Stimulated activated CD8-positive, alpha-beta memory T cell treated with anti-CD3 and anti-CD28 coated beads, Interleukin-2, amount 100 ng/mL, for 48 hours (primary cell): ENCODE measurements around the gene DDX5.
"Not testable (repeated sequence)": the region's sequence is repeated elsewhere in the genome, so short reads cannot be mapped to it uniquely, and the experiment has no call there.

Experiments used
- DNase-seq, 2 donors: peaks; one replicate each; pipeline ENCODE4 v3.0.0-alpha.2; 2020; ENCODE audit warnings: low read depth in 2 of 2

The DDX5 gene

GRCh38 chr17:64492481-64493109, 13.5 kb downstream of the DDX5 start:
- DNase-seq, result no peak

GRCh38 chr17:64491994-64492393, 14.1 kb downstream of the DDX5 start:
- no peak for DNase-seq

GRCh38 chr17:64491034-64491860, 14.8 kb downstream of the DDX5 start:
- peak in 1 of 2 donors; percentile 32 for DNase-seq

- DNase-seq, result no peak
These were observed 17.8 kb downstream of the DDX5 start for GRCh38 chr17:64488301-64488700.

- DNase-seq, result no peak
These were observed 21.7 kb downstream of the DDX5 start for GRCh38 chr17:64484380-64484779.

GRCh38 chr17:64480951-64481350, 25.1 kb downstream of the DDX5 start:
- no peak for DNase-seq

GRCh38 chr17:64477849-64478248, 28.2 kb downstream of the DDX5 start:
- DNase-seq, result no peak

GRCh38 chr17:64472564-64472963, 33.5 kb downstream of the DDX5 start:
- DNase-seq, result no peak

- no peak for DNase-seq
These were observed 34.6 kb downstream of the DDX5 start for GRCh38 chr17:64471440-64471839.

- DNase-seq, result no peak
These were observed 35.5 kb downstream of the DDX5 start for GRCh38 chr17:64470625-64471024.

GRCh38 chr17:64466834-64467233, 39.3 kb downstream of the DDX5 start:
- not testable (repeated sequence) for DNase-seq

- DNase-seq, result no peak
These were observed 39.9 kb downstream of the DDX5 start for GRCh38 chr17:64466019-64466735.

GRCh38 chr17:64461788-64462187, 44.3 kb downstream of the DDX5 start:
- no peak for DNase-seq

- DNase-seq, result no peak
These were observed 45.1 kb downstream of the DDX5 start for GRCh38 chr17:64460955-64461354.

- not testable (repeated sequence) for DNase-seq
These were observed 46.3 kb downstream of the DDX5 start for GRCh38 chr17:64459818-64460217.

GRCh38 chr17:64459284-64459747, 46.8 kb downstream of the DDX5 start:
- no peak for DNase-seq

- DNase-seq, result no peak
These were observed 47.3 kb downstream of the DDX5 start for GRCh38 chr17:64458756-64459155.

- DNase-seq, result no peak
These were observed 48.9 kb downstream of the DDX5 start for GRCh38 chr17:64457156-64457555.

- DNase-seq, result no peak
These were observed 49.9 kb downstream of the DDX5 start for GRCh38 chr17:64455993-64456885.

GRCh38 chr17:64449545-64449944, 56.5 kb downstream of the DDX5 start:
- no peak for DNase-seq
